ENCODE measurements around the gene KCNH5.

KCNH5 gene

GRCh38 chr14:62736048-62737043 is 308.9 kb downstream of the KCNH5 start:
- no peak for DNase-seq

DNA sequence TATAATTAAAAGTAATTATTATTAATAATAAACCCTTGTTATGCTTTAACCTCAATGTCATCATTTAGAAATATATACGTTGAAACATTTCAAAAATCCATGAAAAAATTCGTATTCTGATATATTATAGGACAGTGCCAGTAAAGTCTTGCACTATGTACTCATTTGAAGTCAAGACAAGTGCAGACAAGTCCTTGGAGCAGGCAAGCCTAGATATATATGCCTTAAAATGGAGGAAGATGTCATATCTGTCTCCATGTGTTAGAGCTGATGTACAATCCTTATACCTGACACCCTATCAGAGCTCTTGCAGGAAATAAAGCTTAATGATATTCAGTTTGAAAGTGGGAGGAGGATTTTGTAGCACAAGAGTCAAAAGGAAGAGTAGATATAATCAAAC is 310.4 kb downstream of the KCNH5 start:
- DNase-seq, result no peak

GRCh38 chr14:62722406-62722805 is 322.9 kb downstream of the KCNH5 start:
- no peak for DNase-seq

DNA sequence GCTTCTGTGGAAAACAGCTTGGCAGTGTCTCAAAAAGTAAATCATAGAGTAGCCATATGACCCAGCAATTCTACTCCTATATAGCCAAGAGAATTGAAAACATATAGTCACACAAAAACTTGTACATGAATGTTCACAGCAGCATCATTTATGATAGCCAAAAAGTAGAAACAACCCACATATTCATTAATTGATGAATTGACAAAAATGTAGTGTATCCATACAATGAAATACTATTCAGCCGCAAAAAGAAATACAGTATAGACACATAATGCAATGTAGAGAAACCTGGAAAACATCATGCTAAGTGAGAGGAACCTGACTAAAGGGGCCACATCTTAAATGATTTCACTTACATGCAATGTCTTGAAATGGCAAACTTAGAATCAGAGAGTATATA is 326.6 kb downstream of the KCNH5 start:
- DNase-seq, result no peak

DNA sequence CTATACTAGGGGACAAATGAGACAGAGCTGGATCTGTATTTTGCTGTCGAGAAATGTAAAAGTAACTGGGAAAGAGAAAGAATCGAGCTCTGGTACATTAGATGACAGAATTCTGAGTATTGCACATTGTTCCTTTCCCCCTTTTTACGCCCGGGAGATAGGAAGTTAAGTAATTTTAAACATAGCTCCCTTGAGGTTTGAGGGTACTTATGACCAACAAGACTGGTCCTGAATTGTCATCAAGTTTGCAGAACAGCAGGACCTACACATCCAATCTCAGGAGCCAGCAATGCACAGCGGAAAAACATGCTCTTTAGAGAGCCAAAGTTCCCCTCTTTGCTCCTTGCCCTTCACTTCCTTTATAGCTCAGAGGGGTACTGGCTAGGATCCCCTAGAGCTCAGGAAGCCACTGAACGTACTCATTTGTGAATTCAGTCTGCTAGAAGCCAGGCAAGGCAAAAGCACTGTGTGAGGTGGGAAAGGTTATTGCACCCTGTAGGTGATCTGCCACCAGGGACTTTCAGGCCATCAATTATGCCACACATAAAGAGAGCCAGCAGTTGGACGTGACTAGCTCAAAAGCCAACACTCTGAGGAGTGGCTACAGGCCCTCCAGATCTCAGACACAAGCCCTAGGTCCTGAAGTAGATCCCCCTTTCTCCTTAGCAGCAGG is 333.8 kb downstream of the KCNH5 start:
- no peak for DNase-seq

- no peak for DNase-seq
These were observed 334.4 kb downstream of the KCNH5 start for GRCh38 chr14:62710811-62711210.

DNA sequence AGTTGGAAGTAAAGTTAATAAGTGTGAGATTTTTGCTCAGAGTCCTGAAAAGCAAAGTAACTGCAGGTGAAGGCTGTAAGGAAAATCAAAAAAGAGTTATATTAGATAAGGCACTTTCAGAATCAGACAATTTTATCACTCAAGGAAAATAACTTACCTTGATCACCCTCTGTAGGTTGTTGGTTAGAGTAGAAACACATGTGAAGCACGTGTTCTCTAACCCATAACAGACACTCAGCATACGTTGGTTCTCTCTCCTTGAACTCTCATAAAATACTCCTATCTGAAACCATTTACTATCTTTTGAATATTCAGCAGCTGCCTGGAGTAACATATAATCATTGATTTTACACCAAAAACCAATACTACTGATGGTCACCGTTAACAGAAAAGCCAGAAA is 335.5 kb downstream of the KCNH5 start:
- DNase-seq, result no peak

- DNase-seq, result no peak
These were observed 339.0 kb downstream of the KCNH5 start for GRCh38 chr14:62706217-62706616.

DNA sequence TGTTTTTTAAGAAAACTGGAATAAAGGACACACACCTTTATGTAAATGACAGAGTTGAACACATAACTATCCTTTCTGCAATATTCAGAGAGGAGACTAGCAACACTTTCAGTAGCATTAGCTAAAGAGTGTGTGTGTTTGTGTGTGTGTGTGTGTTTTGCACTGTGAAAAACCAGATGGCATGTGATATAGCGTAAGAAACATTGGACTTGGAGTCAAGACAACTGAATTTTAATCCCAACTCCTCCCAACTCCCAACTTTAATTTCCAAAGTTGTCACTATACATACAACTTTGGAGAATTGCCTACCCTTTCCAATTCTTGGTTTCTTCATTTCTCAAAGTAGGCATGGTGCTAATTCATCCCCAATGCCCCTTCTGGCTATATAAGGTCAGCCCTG is 347.8 kb downstream of the KCNH5 start:
- DNase-seq, result no peak

GRCh38 chr14:62696929-62697328 is 348.3 kb downstream of the KCNH5 start:
- DNase-seq, result no peak

DNA sequence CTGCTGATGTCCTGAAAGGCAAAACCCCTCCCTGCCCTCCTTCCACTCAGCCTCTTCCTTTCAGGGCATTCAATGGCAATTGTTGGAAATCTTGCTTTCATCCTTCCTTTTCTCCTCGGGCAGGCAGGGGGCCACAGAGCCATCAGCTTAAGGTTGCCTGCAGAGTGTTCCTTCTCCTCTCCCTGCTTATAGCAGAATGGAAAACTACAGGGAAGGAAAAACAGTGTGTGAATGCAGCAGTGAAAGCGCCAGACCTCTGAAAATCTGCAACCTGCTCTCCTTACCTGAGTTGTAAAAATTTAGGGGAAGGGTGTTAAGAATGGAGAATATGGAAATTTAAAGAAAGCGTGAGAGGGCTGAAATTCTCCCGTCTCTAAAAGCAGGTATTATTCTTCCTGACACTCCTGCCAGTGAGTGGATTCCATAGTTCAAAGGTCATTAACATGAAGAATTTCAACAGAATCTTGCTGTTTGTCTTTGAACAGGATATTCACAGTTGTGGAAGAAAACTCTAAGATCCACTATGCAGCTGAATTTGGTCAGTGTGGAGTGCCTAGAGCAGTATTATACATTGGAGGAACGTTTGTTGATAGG is 348.8 kb downstream of the KCNH5 start:
- no peak for DNase-seq

DNA sequence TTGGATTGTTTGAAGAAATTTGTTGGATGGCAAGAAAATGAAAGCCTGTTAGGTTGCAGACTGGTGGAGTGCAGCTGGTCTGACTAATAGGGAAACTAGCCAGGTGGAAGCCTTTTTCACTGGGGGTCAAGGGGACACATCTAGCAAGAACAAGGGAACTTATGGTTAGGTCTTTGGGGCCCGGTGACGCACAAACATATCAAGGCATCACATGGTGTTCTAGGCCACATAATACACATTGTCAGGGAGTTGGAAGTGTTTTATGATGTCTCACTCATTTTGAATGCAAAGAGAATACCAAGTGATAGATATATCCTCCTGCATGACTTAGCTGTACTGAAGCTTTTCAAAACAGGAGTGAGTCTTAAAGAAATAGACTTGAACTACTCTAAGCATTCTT is 351.2 kb downstream of the KCNH5 start:
- no peak for DNase-seq

GRCh38 chr14:62692490-62693106 is 352.7 kb downstream of the KCNH5 start:
- no peak for DNase-seq

DNA sequence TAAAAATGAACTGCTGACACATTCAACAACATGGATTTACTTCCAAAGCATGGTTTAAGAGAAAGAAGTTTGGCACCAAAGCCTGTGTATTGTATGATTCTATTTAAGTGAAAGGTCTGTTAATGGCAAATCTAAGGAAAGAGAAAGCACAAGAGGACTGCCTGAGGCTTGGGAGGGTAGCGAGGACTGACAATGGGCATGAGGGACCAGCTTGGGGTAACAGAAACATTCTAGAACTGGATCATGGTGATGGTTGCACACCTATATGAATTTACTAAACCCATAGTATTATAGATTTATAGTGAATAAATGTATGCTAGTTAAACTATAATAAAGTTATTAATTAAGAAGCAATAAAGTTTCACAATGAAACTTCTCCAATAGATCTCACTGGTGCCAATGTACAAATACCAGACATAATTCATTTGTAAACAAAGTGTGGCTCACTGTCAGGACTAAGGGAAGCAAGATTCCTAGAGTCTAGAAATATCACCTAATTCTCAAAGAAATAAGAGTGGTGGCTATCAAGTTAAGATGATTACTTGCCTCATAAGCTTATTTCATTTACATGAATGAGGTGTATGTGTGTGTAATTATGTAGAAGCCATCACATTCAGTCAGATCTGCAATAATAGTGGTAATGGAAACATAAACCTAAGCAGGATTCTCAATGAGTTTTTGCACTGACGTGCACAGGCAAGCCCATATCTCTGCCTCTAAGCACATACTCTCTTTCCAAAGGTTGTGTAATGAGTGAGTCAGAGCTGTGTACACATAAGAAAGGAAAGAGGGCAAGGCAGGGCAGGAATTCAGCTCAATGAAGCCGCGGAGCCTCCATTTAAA is 353.4 kb downstream of the KCNH5 start:
- no peak for DNase-seq

DNA sequence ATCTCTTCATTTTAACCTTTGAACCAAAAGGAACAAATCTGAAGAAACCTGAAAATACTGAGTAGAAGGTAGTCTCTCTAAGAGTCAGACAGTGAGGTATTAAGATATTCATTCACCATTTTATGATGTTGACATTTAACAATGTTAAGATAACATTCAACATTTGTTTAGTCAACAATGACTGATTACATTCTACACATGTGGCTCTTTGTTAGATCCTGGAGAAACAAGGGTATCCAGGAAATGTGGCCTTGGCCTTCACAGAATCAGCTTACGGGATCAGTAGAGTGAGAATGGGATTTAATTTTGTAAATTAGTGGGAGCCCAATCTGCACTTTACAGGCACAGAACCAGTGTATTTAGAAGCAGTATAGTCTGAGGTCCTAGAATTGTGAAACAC is 355.5 kb downstream of the KCNH5 start:
- no peak for DNase-seq

- no peak for DNase-seq
These were observed 357.4 kb downstream of the KCNH5 start for GRCh38 chr14:62687818-62688217.

DNA sequence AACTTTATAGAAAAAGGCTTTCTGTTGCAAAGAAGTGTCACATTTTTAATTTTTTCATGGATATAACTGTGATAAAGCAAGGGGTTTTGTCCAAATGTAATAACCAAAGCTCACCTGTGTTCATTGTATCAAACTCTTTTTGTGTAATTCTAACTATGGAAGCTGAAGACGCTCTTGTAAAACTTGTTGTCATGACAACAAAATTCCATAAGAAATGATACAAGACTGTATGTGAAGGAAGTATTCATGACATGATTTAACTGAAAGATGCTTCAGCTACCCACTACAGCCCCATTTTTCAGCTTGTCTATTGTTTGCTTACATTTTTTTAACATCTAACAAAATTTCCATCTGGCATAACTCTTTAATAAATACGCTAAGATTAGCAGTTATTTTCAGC is 360.9 kb downstream of the KCNH5 start:
- DNase-seq, result no peak

GRCh38 chr14:62682208-62682607 is 363.1 kb downstream of the KCNH5 start:
- DNase-seq, result no peak

GRCh38 chr14:62674563-62675237 is 370.6 kb downstream of the KCNH5 start:
- DNase-seq, result no peak

- DNase-seq, result no peak
These were observed 372.1 kb downstream of the KCNH5 start for GRCh38 chr14:62673014-62673755.

DNA sequence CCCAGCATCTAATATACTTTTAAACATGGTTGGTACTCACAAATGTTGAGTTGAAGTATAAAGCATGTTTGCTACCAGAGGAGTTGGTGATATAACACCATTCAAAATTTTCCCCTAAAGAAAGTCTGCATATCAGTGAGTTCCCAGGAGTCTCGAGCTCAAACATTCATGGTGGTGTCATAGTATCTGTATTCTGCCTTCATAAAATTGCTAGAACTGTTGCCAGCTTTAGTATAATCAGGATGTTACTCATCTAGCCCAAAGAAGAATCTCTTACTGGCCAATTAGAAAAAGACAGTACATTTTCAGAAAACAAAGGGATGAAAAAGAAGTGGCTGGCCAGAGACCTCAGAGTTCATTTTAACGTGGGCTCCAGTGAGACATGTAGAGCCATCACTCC is 374.7 kb downstream of the KCNH5 start:
- no peak for DNase-seq
